ENCODE data around the gene A4GALT.

GRCh38 chr22:42724062-42724461 lies 3.4 kb upstream of the A4GALT start:
- TF ChIP-seq CTCF (IDR thresholded peaks at IDR 0.05) (no peak), POLR2A (IDR thresholded peaks at IDR 0.05) (no peak)
